GM18951 (cell line): ENCODE results near the gene DCBLD2.
"Not testable (repeated sequence)": the region's sequence is repeated elsewhere in the genome, so short reads cannot be mapped to it uniquely, and the experiment has no call there.

Experiments
- POLR2A ChIP-seq: IDR thresholded peaks from 4 replicates; pipeline ENCODE4 v1.6.1; 2011; ENCODE audit warnings: mild to moderate bottlenecking; ENCODE audit not compliant: insufficient read length, insufficient read depth; ENCODE audit errors: extremely low read depth
- in situ Hi-C: fragments of 300-500 bp; cut with MboI; formaldehyde crosslinking; loops from one replicate; pipeline ENCODE4 v1.12.0; 2022; ENCODE audit warnings: low sequenced_read_pairs, mixed read lengths, inconsistent platforms; ENCODE audit not compliant: unreplicated experiment

DCBLD2 gene

DNA sequence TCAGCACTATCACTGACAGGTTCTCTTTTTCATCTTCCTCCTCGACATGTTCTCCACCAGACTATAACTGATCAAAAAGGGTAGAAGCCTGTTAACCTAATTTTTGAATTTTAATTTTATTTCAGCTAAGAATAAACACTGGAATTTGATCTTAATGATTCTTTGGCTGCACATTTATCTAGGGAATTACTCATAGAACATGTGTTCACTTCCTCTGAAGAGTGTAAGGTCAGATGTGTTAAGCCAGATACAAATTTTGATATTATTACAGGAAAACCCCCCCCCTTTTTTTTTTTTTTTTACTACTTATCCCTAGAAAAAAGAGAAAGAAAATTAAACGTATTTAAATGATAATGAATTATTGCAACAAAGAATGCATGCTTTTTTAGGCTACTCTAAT, 15.0 kb downstream of the DCBLD2 start:
- in situ Hi-C loops: no loop called here

GRCh38 chr3:98885851-98886250, 15.6 kb downstream of the DCBLD2 start:
- in situ Hi-C loops: no loop called here
- no peak for TF ChIP-seq POLR2A

More for the DNA sequence above, 15.0 kb downstream of the DCBLD2 start:
- TF ChIP-seq POLR2A: no peak

GRCh38 chr3:98884675-98885371, 16.7 kb downstream of the DCBLD2 start:
- in situ Hi-C loops: no loop called here

DNA sequence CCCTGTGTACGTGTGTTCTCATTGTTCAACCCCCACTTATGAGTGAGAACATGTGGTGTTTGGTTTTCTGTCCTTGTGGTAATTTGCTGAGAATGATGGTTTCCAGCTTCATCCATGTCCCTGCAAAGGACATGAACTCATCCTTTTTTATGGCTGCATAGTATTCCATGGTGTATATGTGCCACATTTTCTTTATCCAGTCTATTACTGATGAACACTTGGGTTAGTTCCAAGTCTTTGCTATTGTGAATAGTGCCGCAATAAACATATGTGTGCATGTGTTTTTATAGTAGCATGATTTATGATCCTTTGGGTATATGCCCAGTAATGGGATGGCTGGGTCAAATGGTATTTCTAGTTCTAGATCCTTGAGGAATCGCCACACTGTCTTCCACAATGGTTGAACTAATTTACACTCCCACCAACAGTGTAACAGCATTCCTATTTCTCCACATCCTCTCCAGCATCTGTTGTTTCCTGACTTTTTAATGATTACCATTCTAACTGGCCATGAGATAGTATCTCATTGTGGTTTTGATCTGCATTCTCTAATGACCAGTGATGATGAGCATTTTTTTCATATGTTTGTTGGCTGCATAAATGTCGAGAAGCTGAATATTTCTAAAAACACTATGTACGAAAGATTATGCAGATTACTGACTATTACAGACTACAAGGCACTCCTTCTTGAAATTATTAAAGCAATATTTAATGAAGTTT, 18.7 kb downstream of the DCBLD2 start:
- in situ Hi-C loops: not testable (repeated sequence)

More at GRCh38 chr3:98884675-98885371, 16.7 kb downstream of the DCBLD2 start:
- no peak for TF ChIP-seq POLR2A

DNA sequence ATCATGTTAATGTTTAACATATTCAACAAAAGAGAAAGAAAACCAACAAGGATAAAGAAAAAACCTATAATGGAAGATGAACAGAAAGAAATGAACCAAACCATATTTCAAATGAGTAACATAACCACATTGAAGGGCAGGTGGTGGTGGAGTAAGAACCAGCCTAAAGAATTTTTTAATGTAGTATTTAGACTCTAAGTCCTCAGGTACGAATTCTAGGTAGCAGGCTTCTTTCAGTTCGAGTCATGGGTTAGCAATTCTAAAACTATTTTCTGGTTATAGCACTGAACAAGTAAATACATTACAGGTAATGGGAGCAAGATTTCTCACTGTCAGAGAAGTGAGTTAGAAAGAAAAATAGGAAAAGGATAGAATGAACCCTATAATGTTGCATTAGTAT, 24.4 kb downstream of the DCBLD2 start:
- TF ChIP-seq POLR2A: no peak
- in situ Hi-C loops: no loop called here

DNA sequence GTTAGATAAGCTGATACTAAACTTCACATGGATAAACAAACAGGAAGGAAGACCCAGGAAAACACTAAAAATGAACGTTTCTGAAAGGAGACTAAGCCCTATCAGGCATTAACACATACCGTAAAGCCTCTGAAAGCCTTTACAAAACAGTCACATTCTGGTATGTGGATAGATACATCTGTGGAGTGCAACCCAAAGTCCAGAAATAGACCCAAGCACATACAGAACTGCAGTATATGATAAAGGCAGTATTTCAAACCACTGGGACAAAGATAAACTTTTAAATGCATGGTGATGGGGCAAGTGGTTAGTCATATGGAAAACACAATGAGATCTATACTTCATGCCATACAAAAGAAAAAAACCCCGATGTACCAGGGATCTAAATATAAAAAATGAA, 26.0 kb downstream of the DCBLD2 start:
- TF ChIP-seq POLR2A: no peak
- in situ Hi-C loops: no loop called here

DNA sequence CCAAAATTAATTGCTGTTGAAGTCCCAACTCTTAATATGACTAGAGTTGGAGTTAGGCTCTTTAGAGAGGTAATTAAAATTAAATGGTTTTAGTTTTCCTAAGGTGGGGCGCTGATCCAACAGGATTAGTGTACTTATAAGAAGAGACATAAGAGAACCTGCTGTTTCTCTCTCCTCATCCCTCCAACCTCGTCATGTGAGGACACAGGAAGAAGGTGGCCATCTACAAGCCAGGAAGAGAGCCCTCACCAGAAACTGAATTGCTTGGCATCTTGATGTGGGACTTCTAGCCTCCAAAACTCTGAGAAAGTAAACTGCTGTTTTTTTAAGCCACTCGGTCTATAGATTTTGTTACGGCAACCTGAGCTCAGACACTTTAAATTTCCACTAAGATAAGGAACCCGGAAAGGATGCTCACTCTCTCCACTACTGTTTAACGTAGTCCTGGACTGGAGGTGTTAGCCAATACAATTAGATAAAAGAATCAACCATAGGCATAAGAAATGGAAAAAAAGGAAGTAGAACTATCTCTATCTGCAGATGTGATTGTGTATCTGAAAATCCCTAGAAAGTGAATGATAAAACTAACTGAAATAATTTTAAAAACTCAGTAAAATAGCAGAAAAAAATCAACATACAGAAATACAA, 26.8 kb downstream of the DCBLD2 start:
- in situ Hi-C loops: no loop called here
- TF ChIP-seq POLR2A: no peak

- in situ Hi-C loops: no loop called here
- no peak for TF ChIP-seq POLR2A
Measured at GRCh38 chr3:98869391-98869790, 32.1 kb downstream of the DCBLD2 start.

DNA sequence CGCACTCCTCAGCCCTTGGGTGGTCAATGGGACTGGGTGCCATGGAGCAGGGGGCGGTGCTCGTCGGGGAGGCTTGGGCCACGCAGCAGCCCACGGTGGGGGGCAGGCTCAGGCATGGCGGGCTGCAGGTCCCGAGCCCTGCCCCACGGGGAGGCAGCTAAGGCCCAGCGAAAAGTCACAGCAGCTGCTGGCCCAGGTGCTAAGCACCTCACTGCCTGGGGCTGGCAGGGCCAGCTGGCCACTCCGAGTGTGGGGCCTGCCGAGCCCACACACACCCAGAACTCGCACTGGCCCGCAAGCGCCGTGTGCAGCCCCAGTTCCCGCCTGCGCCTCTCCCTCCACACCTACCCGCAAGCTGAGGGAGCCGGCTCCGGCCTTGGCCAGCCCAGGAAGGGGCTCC, 43.5 kb downstream of the DCBLD2 start:
- in situ Hi-C loops: not testable (repeated sequence)

DNA sequence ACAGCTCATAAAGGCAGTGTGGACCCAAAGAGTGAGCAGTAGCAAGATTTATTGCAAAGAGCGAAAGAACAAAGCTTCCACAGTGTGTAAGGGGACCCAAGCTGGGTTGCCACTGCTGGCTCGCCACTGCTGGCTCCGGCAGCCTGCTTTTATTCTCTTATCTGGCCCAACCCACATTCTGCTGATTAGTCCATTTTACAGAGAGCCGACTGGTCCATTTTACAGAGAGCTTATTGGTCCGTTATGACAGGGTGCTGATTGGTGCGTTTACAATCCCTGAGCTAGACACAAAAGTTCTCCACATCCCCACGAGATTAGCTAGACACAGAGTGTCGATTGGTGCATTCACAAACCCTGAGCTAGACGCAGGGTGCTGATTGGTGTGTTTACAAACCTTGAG, 44.2 kb downstream of the DCBLD2 start:
- in situ Hi-C loops: not testable (repeated sequence)

GRCh38 chr3:98856724-98857123, 44.8 kb downstream of the DCBLD2 start:
- in situ Hi-C loops: no loop called here

DNA sequence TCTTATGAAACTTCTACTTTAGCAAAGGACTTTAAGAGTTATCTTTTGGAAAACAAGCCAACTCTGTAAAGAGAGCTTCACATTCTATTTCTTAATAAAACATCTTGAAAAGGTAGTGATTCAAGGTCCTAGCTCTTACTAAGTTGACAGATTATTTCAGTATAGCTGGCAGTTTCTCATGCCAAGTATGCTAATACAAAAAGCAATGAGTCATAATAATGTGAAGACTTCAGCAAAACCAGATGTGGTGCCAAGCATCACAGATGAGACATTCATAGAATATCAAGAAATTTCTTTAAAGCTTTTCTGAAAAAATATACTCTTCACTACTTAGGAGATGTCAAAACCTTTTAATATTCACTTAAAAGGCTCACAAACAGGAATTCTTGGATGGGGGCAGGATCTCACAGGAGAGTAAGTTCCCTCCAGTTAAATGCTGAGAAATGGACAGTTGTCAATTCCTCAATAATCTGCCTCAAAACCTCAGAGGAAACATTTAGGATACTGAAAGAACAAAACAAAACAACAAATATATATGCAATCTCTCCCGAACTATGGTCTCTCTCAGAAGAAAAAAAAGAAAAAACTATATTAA, 45.6 kb downstream of the DCBLD2 start:
- in situ Hi-C loops: no loop called here
- no peak for TF ChIP-seq POLR2A

More at GRCh38 chr3:98856724-98857123, 44.8 kb downstream of the DCBLD2 start:
- no peak for TF ChIP-seq POLR2A

DNA sequence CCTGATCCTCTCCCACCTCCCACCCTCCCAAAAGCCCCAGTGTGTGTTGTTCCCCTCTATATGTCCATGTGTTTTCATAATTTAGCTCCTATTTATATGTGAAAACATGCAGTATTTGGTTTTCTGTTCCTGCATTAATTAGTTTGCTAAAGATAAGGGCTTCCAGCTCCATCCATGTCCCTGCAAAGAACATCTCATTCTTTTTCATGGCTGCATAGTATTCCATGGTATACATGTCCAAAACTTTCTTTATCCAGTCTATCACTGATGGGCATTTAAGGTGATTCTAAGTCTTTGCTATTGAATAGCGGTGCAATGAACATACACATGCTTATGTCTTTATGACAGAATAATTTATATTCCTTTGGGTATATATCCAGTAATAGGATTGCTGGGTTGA, 53.4 kb downstream of the DCBLD2 start:
- in situ Hi-C loops: no loop called here
- TF ChIP-seq POLR2A: no peak

- in situ Hi-C loops: no loop called here
- TF ChIP-seq POLR2A: no peak
Measured at GRCh38 chr3:98846101-98846500, 55.4 kb downstream of the DCBLD2 start.
